OCI-LY7 (cell line): Measurements from ENCODE around the gene TOP3A. TPM values are rescaled to one million over a fixed set of nuclear protein-coding genes. Genes with fewer than 3 reads are reported as not detected.

Experiments used
- BruUV-seq: library from RNA; stranded (reverse); fragments of 400-500 nt; replicated peaks from 2 replicates; lab custom pipeline; 2021; lab: Mats Ljungman, UMichigan
- CTCF ChIA-PET: fragments of 300-600 bp; sonication (Branson Sonifier 250); formaldehyde crosslinking; loops from one replicate; lab custom pipeline; 2022; ENCODE audit warnings: antibody characterized with exemption; ENCODE audit not compliant: unreplicated experiment; lab: Charles Lee
- POLR2A ChIA-PET: fragments of 300-600 bp; sonication (Branson Sonifier 250); formaldehyde crosslinking; loops from one replicate; lab custom pipeline; 2022; ENCODE audit warnings: antibody characterized with exemption; lab: Charles Lee
- DNase-seq: peaks from one replicate; pipeline ENCODE4 v3.0.0-alpha.2; 2015; ENCODE audit warnings: low spot score
- H2AFZ ChIP-seq: fragments of 200-600 bp; sonication (generic), shearing (Covaris generic); 2 replicates; pipeline ENCODE4 v1.6.1; 2014; ENCODE audit warnings: mild to moderate bottlenecking, antibody characterized with exemption, low read length, moderate library complexity
- H3K27ac ChIP-seq: fragments of 200-600 bp; sonication (generic); 2 replicates; pipeline ENCODE4 v1.5.1; 2014; ENCODE audit warnings: mixed run types, low read depth, mild to moderate bottlenecking, moderate library complexity, low read length, inconsistent platforms; ENCODE audit not compliant: poor library complexity, severe bottlenecking
- H3K36me3 ChIP-seq: fragments of 200-600 bp; sonication (generic); 2 replicates; pipeline ENCODE4 v1.6.1; 2014; ENCODE audit warnings: mild to moderate bottlenecking, antibody characterized with exemption, low read length, moderate library complexity, mixed read lengths; ENCODE audit not compliant: insufficient read depth
- H3K4me1 ChIP-seq: fragments of 200-600 bp; sonication (generic); 2 replicates; pipeline ENCODE4 v1.5.1; 2014; ENCODE audit warnings: mild to moderate bottlenecking, low read length; ENCODE audit not compliant: insufficient read depth, poor library complexity, severe bottlenecking
- H3K4me2 ChIP-seq: fragments of 200-600 bp; sonication (generic); 2 replicates; pipeline ENCODE4 v1.6.1; 2014; ENCODE audit warnings: mild to moderate bottlenecking, low read length
- H3K4me3 ChIP-seq: fragments of 200-600 bp; sonication (generic); 2 replicates; pipeline ENCODE4 v1.5.1; 2014; ENCODE audit warnings: mild to moderate bottlenecking, low read depth, low read length; ENCODE audit not compliant: poor library complexity, severe bottlenecking
- H3K79me2 ChIP-seq: fragments of 200-600 bp; sonication (generic); 2 replicates; pipeline ENCODE4 v1.6.1; 2016; ENCODE audit warnings: low read depth, mild to moderate bottlenecking, low read length, moderate library complexity, mixed read lengths; ENCODE audit not compliant: insufficient read depth
- H3K9me2 ChIP-seq: fragments of 200-600 bp; sonication (generic); 2 replicates; pipeline ENCODE4 v1.6.1; 2016; ENCODE audit warnings: mild to moderate bottlenecking, low read length, mixed read lengths; ENCODE audit not compliant: insufficient read depth
- H3K9me3 ChIP-seq: fragments of 200-600 bp; sonication (generic); 2 replicates; pipeline ENCODE4 v1.6.1; 2014; ENCODE audit warnings: mild to moderate bottlenecking, mixed run types, low read length, mixed read lengths
- H4K20me1 ChIP-seq: fragments of 200-600 bp; sonication (generic); 2 replicates; pipeline ENCODE4 v1.6.1; 2014; ENCODE audit warnings: mild to moderate bottlenecking, antibody characterized with exemption, low read length, moderate library complexity, mixed read lengths; ENCODE audit not compliant: insufficient read depth
- EZH2phosphoT487 ChIP-seq: fragments of 200-600 bp; sonication (generic); IDR thresholded peaks from 2 replicates; pipeline ENCODE4 v1.6.1; 2018; ENCODE audit warnings: low read depth, borderline replicate concordance, mild to moderate bottlenecking, mixed run types, antibody characterized with exemption, low read length, moderate library complexity, mixed read lengths
- intact Hi-C: fragments of 100-400 bp; cut with micrococcal nuclease; formaldehyde crosslinking; loops from one replicate; pipeline ENCODE4 v1.10.0; 2022; ENCODE audit not compliant: unreplicated experiment
- total RNA-seq, 2 experiments: library from RNA; depleted of rRNA in 1 of 2; stranded (reverse); fragments of >200 nt in 1 of 2; shearing (Covaris generic) in 1 of 2; gene quantifications; 2 replicates each; pipeline ENCODE4 v1.2.3, GENCODE V29; 2014 to 2022
- TF ChIP-seq, protein P1 (sequence below): fragments of 200-600 bp; sonication (generic); conservative IDR thresholded peaks from 2 replicates; pipeline ENCODE4 v1.5.1; 2014; ENCODE audit warnings: mild to moderate bottlenecking, antibody characterized with exemption, low read length, moderate library complexity, mixed read lengths

Gene TOP3A
- total RNA-seq, 2 experiments from 2014 or later, result 48.3 to 64.4 TPM

DNA sequence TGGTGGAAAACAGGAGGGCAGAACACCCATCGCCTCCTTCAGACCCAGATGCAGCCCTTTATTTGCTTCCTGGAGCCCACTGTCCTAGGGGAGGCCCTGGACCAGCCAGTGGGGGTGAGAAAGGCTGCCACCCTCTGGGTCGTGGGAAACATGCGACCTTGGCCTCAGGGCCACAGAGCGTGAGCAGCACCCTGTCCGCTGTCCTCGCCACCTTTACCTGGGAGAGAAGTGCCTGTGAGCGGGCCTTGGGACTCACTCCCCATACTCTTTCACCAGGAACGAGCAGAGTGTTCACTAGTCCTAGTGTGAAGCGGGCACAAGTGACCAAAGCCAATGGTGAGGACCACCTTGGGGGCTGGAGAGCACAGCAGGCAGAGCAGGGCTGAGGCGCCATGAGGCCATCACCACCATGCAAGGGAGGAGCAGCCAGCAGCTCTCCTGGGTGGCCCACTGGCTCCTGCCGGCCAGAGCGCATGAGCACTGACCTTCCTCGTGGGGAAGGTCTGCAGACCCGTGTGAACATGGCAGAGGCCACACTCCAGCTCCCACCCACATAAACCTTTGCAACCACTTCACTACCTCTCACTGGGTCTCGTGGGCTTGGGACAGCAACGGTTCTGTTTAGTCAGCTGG lies 8.8 kb upstream of the TOP3A start:
- Histone ChIP-seq H2AFZ (no peak overlapping the region), H3K4me3 (no peak overlapping the region), H3K36me3 (peaks cover 55% of the 10 kb centered on the region), H4K20me1 (no peaks in the 10 kb centered on the region), H3K9me3 (no peaks in the 10 kb centered on the region), H3K27ac (no peak overlapping the region), H3K9me2 (no peaks in the 10 kb centered on the region), H3K79me2 (no peaks in the 10 kb centered on the region), H3K4me2 (no peak overlapping the region), H3K4me1 (peaks cover 21% of the 10 kb centered on the region)
- ChIA-PET POLR2A (no interaction called here), CTCF (interaction anchor here (1.2 kb wide), 1 partner anchor 11 kb away, joined by 3 read pairs; no protein-coding TSS in a partner anchor)
- DNase-seq, result no peak
- no peak for TF ChIP-seq EZH2phosphoT487
- TF ChIP-seq, protein P1, sequence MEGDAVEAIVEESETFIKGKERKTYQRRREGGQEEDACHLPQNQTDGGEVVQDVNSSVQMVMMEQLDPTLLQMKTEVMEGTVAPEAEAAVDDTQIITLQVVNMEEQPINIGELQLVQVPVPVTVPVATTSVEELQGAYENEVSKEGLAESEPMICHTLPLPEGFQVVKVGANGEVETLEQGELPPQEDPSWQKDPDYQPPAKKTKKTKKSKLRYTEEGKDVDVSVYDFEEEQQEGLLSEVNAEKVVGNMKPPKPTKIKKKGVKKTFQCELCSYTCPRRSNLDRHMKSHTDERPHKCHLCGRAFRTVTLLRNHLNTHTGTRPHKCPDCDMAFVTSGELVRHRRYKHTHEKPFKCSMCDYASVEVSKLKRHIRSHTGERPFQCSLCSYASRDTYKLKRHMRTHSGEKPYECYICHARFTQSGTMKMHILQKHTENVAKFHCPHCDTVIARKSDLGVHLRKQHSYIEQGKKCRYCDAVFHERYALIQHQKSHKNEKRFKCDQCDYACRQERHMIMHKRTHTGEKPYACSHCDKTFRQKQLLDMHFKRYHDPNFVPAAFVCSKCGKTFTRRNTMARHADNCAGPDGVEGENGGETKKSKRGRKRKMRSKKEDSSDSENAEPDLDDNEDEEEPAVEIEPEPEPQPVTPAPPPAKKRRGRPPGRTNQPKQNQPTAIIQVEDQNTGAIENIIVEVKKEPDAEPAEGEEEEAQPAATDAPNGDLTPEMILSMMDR, result no peak
- intact Hi-C loops, result no loop called here
- BruUV-seq, result no TSS peak

DNA sequence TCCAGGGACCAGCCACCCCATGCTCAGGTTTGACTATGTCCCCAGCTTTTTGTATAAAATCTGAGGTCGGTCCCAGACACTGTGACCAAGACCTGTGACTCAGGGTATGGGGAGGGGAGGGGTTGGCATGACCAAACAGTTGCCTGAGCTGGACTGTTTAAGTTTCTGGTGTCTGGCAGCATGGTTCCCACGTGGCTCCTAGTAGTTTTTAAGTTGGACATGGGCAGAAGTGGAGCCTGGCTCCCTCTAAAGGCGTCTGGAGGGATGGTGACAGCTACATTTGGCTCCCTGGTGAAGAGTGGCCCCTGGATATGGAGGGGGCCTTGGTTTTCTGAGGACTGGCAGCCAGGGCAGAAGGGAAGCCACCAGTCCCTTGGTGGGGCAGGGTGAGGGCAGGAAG lies 8.2 kb upstream of the TOP3A start:
- H3K79me2 ChIP-seq, result peaks cover 2% of the 10 kb centered on the region; the same call in 1 of the 2 replicates
- H3K4me1 ChIP-seq, result peaks cover 22% of the 10 kb centered on the region
- H3K36me3 ChIP-seq, result peaks cover 49% of the 10 kb centered on the region
- H3K9me2 ChIP-seq, result no peaks in the 10 kb centered on the region
- ChIA-PET POLR2A (no interaction called here), CTCF (interaction anchor here (1.2 kb wide), 1 partner anchor 10 kb away, joined by 3 read pairs; no protein-coding TSS in a partner anchor)
- BruUV-seq, result no TSS peak
- no peak overlapping the region for H2AFZ ChIP-seq
- TF ChIP-seq, protein P1, result peak; percentile 62
- no peak for TF ChIP-seq EZH2phosphoT487
- H4K20me1 ChIP-seq, result no peaks in the 10 kb centered on the region
- DNase-seq, result peak; percentile 25
- H3K27ac ChIP-seq, result no peak overlapping the region
- no peak overlapping the region for H3K4me3 ChIP-seq
- H3K4me2 ChIP-seq, result no peak overlapping the region
- no peaks in the 10 kb centered on the region for H3K9me3 ChIP-seq
- intact Hi-C loops, result no loop called here

DNA sequence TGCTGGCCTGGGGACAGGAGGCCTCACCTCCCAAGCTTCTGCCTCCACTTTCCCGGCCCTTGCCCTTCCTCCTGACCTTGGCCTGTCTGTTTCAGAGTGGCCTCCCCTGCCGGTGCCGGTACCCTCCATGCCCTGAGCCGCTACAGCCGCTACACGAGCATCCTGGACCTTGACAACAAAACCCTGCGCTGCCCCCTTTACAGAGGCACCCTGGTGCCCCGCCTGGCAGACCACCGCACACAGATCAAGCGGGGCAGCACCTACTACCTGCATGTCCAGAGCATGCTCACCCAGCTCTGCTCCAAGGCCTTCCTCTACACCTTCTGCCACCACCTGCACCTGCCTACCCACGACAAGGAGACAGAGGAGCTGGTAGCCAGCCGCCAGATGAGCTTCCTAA lies 7.7 kb upstream of the TOP3A start:
- peaks cover 50% of the 10 kb centered on the region for H3K36me3 ChIP-seq
- H3K27ac ChIP-seq, result no peak overlapping the region
- H4K20me1 ChIP-seq, result no peaks in the 10 kb centered on the region
- no peaks in the 10 kb centered on the region for H3K9me3 ChIP-seq
- no peak overlapping the region for H3K4me3 ChIP-seq
- H3K9me2 ChIP-seq, result no peaks in the 10 kb centered on the region
- no peak overlapping the region for H3K4me2 ChIP-seq
- no TSS peak for BruUV-seq
- POLR2A ChIA-PET, result no interaction called here
- H2AFZ ChIP-seq, result no peak overlapping the region
- H3K79me2 ChIP-seq, result peaks cover 5% of the 10 kb centered on the region; the same call in 1 of the 2 replicates
- intact Hi-C loops, result no loop called here
- DNase-seq, result no peak
- H3K4me1 ChIP-seq, result peaks cover 27% of the 10 kb centered on the region
- CTCF ChIA-PET, result interaction anchor here (1.2 kb wide), 1 partner anchor 10 kb away, joined by 3 read pairs; no protein-coding TSS in a partner anchor
- TF ChIP-seq EZH2phosphoT487, result no peak
- TF ChIP-seq, protein P1, result no peak
